ENCODE results near the gene CD82. TPM values are rescaled to one million over a fixed set of nuclear protein-coding genes. Genes with fewer than 3 reads are reported as not detected.

Gene CD82
- total and polyA plus RNA-seq, 2 experiments from 2014 or later = 4.8 to 6.0 TPM

DNA sequence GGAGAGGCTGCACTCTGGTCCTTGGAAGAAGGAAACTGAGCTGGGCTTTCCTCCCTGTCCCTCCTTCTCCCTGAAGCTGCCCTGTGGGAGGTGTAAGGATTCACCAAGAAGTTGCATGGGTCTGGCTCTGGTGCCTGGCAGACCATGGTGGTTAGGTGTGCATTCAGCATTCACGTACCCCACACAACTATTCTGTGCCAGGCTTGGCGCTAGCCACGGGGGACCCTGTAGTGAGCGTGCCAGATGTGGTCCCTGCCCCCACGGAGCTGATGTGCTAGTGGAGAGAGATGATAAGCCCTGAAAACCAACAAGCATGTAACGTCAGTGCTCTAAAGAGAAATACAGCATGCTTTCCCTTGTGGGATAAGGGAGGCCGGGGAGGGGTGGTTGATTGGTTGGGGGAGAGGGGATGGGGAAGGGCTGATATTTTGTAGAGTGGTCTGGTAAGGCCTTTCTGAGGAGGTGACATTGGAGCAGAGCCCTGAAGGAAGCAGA is 48.9 kb downstream of the CD82 start:
- Histone ChIP-seq H3K9me2 (ENCODE audit: insufficient read depth) (no peaks in the 10 kb centered on the region), H4K20me1 (ENCODE audit: insufficient read depth) (no peaks in the 10 kb centered on the region), H3K9ac (no peak overlapping the region), H3K27me3 (replicated peaks; ENCODE audit: insufficient read depth) (no peaks in the 10 kb centered on the region), H3K9me3 (ENCODE audit: low read depth) (no peaks in the 10 kb centered on the region), H2AFZ (no peak overlapping the region), H3K4me1 (ENCODE audit: insufficient read depth) (no peaks in the 10 kb centered on the region), H3K4me2 (ENCODE audit: unreplicated experiment) (no peak overlapping the region), H3K36me3 (ENCODE audit: low read depth) (no peaks in the 10 kb centered on the region), H3K4me3 (no peak overlapping the region), H3K79me2 (ENCODE audit: insufficient read depth) (no peaks in the 10 kb centered on the region), H3K27ac (no peak overlapping the region), H3F3A (ENCODE audit: insufficient read depth) (no peaks in the 10 kb centered on the region)
- TF ChIP-seq EZH2 (IDR thresholded peaks at IDR 0.05; ENCODE audit: insufficient read depth, poor library complexity, severe bottlenecking) (no peak), EZH2phosphoT487 (IDR thresholded peaks at IDR 0.05; ENCODE audit: insufficient read depth, low read depth) (no peak)
- in situ Hi-C loops (cut with MboI) = no loop called here
- 89 to 92% methylated on average over 7 of the region's 7 CpGs for WGBS, 2 experiments (ENCODE audit: low coverage in 1 of 2, low lambda C conversion rate in 2 of 2, missing lambda C conversion rate in 2 of 2)
- no peak for DNase-seq

DNA sequence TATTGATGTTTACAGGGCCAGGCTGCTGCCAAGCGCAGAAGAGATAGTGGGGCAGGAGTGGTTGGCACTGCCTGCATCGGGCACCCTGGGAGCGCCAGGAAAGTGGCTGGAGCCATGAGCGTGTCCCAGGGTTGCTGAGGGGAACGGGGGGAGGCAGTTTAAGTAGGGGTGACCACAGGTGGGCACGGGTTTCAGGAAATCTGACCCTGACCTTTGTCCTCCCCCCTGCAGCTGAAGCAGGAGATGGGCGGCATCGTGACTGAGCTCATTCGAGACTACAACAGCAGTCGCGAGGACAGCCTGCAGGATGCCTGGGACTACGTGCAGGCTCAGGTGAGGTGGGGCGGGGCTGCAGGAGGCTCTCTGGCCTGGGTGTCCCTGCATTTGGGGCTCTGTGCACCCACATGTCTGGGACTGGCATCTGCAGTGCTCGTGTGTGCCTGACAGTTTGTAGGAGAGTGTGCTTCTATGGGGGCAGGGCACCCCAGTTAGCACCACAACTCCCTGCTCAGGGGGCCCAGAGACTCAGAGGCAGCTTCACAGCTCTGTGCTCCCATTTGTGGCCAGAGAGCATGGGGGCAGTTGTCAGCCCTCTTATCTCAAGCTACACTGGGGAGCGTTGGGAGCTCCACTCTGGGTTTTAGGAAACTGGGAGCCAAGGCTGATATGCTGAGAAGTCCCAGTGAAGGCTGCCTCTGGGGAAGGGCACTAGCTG is 49.7 kb downstream of the CD82 start:
- H3K9me3 ChIP-seq (ENCODE audit: low read depth) = no peaks in the 10 kb centered on the region
- H3K36me3 ChIP-seq (ENCODE audit: low read depth) = no peaks in the 10 kb centered on the region
- H3K4me3 ChIP-seq = no peak overlapping the region
- H3F3A ChIP-seq (ENCODE audit: insufficient read depth) = no peaks in the 10 kb centered on the region
- no peak overlapping the region for H3K4me2 ChIP-seq (ENCODE audit: unreplicated experiment)
- no peak for DNase-seq
- no peak overlapping the region for H3K9ac ChIP-seq
- H3K9me2 ChIP-seq (ENCODE audit: insufficient read depth) = no peaks in the 10 kb centered on the region
- in situ Hi-C loops (cut with MboI) = no loop called here
- no peaks in the 10 kb centered on the region for H3K27me3 ChIP-seq (replicated peaks; ENCODE audit: insufficient read depth)
- no peaks in the 10 kb centered on the region for H3K4me1 ChIP-seq (ENCODE audit: insufficient read depth)
- no peaks in the 10 kb centered on the region for H4K20me1 ChIP-seq (ENCODE audit: insufficient read depth)
- H2AFZ ChIP-seq = no peak overlapping the region
- 84 to 85% methylated on average over 15 of the region's 15 CpGs for WGBS, 2 experiments (ENCODE audit: low coverage in 1 of 2, low lambda C conversion rate in 2 of 2, missing lambda C conversion rate in 2 of 2)
- H3K79me2 ChIP-seq (ENCODE audit: insufficient read depth) = no peaks in the 10 kb centered on the region
- TF ChIP-seq EZH2phosphoT487 (IDR thresholded peaks at IDR 0.05; ENCODE audit: insufficient read depth, low read depth) (no peak), EZH2 (IDR thresholded peaks at IDR 0.05; ENCODE audit: insufficient read depth, poor library complexity, severe bottlenecking) (no peak)
- no peak overlapping the region for H3K27ac ChIP-seq

DNA sequence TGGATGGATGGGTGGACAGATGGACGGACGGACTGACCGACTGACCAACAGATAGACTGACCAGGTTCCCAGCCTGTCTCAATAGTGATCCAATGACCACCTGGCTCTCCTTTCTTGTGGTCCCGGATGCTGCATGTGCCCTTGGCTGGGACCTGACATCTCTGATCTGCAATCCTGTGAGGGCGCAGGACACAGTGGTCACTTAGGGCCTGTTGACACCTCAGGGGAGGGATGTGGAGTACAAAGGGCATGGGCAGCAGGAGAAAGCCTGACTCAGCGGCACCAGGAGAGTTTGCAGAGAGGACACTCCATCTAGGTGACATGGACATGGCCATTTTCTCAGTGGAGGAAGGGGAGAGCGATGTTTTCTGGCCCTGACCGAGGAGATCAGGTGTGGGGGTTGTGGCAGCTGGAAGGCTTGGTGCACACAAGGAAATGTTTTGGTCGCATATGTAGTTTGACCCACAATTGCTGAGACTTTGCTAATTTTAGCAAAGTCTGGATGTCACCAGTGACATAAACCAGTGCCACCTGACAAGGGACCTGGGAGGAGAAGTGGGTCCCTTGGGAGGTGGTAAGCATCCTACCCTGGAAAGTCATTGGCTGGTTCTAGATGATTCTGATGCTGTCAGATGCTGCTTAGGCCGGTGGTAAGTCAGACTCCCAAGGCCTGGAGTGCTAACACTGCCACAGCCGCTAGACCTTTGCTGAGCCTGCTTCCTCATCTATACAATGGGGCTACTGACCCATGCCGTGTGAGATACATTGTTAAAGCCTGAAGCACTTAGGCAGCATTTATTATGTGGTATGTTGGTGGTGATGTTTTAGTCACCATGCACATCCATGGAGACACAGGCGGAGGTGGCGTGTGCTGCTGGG is 50.7 kb downstream of the CD82 start:
- Histone ChIP-seq H3F3A (ENCODE audit: insufficient read depth) (no peaks in the 10 kb centered on the region), H3K4me2 (ENCODE audit: unreplicated experiment) (no peak overlapping the region), H4K20me1 (ENCODE audit: insufficient read depth) (no peaks in the 10 kb centered on the region), H2AFZ (no peak overlapping the region), H3K4me3 (no peak overlapping the region), H3K9ac (no peak overlapping the region), H3K27me3 (replicated peaks; ENCODE audit: insufficient read depth) (no peaks in the 10 kb centered on the region), H3K9me3 (ENCODE audit: low read depth) (no peaks in the 10 kb centered on the region), H3K4me1 (ENCODE audit: insufficient read depth) (no peaks in the 10 kb centered on the region), H3K9me2 (ENCODE audit: insufficient read depth) (no peaks in the 10 kb centered on the region), H3K36me3 (ENCODE audit: low read depth) (no peaks in the 10 kb centered on the region), H3K27ac (no peak overlapping the region), H3K79me2 (ENCODE audit: insufficient read depth) (no peaks in the 10 kb centered on the region)
- in situ Hi-C loops (cut with MboI) = no loop called here
- no peak for TF ChIP-seq EZH2 (IDR thresholded peaks at IDR 0.05; ENCODE audit: insufficient read depth, poor library complexity, severe bottlenecking)
- TF ChIP-seq EZH2phosphoT487 (IDR thresholded peaks at IDR 0.05; ENCODE audit: insufficient read depth, low read depth) = no peak
- DNase-seq = no peak
- 80 to 81% methylated on average over 14 of the region's 14 CpGs for WGBS, 2 experiments (ENCODE audit: low coverage in 1 of 2, low lambda C conversion rate in 2 of 2, missing lambda C conversion rate in 2 of 2)

DNA sequence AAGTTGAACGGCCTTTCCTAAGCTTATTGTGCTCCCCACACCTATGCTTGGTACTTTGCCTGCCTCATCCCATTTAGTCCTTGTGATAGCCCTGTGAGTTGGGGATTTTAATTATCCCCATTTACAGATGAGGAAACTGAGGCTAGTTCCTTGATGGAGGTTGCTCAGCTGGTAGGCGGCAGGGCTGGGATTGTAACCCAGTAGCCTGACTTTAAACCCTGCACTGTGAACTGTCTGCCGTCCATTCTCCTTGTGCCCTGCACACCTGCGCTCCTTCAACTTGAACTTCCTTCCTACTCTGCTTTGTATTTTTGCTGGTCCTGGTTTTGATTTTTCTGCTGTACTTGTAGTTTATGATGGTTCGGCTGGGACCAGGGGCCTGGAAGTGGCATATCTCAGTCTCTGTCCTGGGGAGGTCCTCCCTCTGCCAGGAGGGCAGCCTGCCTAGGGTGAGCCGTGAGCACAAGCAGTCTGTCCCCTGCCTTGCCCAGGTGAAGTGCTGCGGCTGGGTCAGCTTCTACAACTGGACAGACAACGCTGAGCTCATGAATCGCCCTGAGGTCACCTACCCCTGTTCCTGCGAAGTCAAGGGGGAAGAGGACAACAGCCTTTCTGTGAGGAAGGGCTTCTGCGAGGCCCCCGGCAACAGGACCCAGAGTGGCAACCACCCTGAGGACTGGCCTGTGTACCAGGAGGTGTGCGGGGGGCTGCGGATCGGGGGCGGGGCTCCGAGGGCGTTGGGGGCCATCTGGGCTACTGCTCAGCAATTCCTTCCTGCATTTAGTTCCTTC is 52.4 kb downstream of the CD82 start:
- in situ Hi-C loops (cut with MboI) = no loop called here
- H3K27me3 ChIP-seq (replicated peaks; ENCODE audit: insufficient read depth) = no peaks in the 10 kb centered on the region
- WGBS, 2 experiments (ENCODE audit: low coverage in 1 of 2, low lambda C conversion rate in 2 of 2, missing lambda C conversion rate in 2 of 2) = 84 to 86% methylated on average over 18 of the region's 18 CpGs
- no peaks in the 10 kb centered on the region for H3K9me3 ChIP-seq (ENCODE audit: low read depth)
- no peak overlapping the region for H3K4me2 ChIP-seq (ENCODE audit: unreplicated experiment)
- no peak overlapping the region for H2AFZ ChIP-seq
- TF ChIP-seq EZH2 (IDR thresholded peaks at IDR 0.05; ENCODE audit: insufficient read depth, poor library complexity, severe bottlenecking) (no peak), EZH2phosphoT487 (IDR thresholded peaks at IDR 0.05; ENCODE audit: insufficient read depth, low read depth) (no peak)
- no peak overlapping the region for H3K9ac ChIP-seq
- H3K36me3 ChIP-seq (ENCODE audit: low read depth) = no peaks in the 10 kb centered on the region
- H3K79me2 ChIP-seq (ENCODE audit: insufficient read depth) = no peaks in the 10 kb centered on the region
- no peaks in the 10 kb centered on the region for H3K4me1 ChIP-seq (ENCODE audit: insufficient read depth)
- no peaks in the 10 kb centered on the region for H4K20me1 ChIP-seq (ENCODE audit: insufficient read depth)
- no peak overlapping the region for H3K4me3 ChIP-seq
- DNase-seq = no peak
- no peaks in the 10 kb centered on the region for H3K9me2 ChIP-seq (ENCODE audit: insufficient read depth)
- H3K27ac ChIP-seq = no peak overlapping the region
- no peaks in the 10 kb centered on the region for H3F3A ChIP-seq (ENCODE audit: insufficient read depth)

Measured in GM23248 (cell line).